HUES6 (cell line): ENCODE results near the gene INSYN1.
"Not testable (repeated sequence)": the region's sequence is repeated elsewhere in the genome, so short reads cannot be mapped to it uniquely, and the experiment has no call there.

Source experiments
- H3K27ac ChIP-seq: 2 replicates; pipeline ENCODE4 v1.7.0; 2013; ENCODE audit warnings: low read depth, mild to moderate bottlenecking, low read length, inconsistent platforms
- H3K27me3 ChIP-seq: 2 replicates; pipeline ENCODE4 v1.6.1; 2013; ENCODE audit warnings: low read length; ENCODE audit not compliant: control insufficient read depth, insufficient read depth
- H3K36me3 ChIP-seq: 2 replicates; pipeline ENCODE4 v1.6.1; 2013; ENCODE audit warnings: low read length; ENCODE audit not compliant: control insufficient read depth, insufficient read depth
- H3K4me1 ChIP-seq: 2 replicates; pipeline ENCODE4 v1.6.1; 2013; ENCODE audit warnings: low read length; ENCODE audit not compliant: control insufficient read depth, insufficient read depth
- H3K4me3 ChIP-seq: 2 replicates; pipeline ENCODE4 v1.5.1; 2013; ENCODE audit warnings: low read depth, low read length
- H3K9ac ChIP-seq: one replicate; pipeline ENCODE4 v1.6.1; 2013; ENCODE audit warnings: mild to moderate bottlenecking, low read length
- H3K9me3 ChIP-seq: 2 replicates; pipeline ENCODE4 v1.6.1; 2013; ENCODE audit warnings: low read depth, low read length; ENCODE audit not compliant: control insufficient read depth, insufficient read depth

Gene INSYN1

GRCh38 chr15:73711526-73711925 lies 41.6 kb downstream of the INSYN1 start:
- Histone ChIP-seq H3K27me3 (no peaks in the 10 kb centered on the region), H3K27ac (no peak overlapping the region), H3K4me3 (no peak overlapping the region), H3K9ac (no peak overlapping the region), H3K36me3 (peaks cover 74% of the 10 kb centered on the region), H3K9me3 (no peaks in the 10 kb centered on the region), H3K4me1 (no peaks in the 10 kb centered on the region)

DNA sequence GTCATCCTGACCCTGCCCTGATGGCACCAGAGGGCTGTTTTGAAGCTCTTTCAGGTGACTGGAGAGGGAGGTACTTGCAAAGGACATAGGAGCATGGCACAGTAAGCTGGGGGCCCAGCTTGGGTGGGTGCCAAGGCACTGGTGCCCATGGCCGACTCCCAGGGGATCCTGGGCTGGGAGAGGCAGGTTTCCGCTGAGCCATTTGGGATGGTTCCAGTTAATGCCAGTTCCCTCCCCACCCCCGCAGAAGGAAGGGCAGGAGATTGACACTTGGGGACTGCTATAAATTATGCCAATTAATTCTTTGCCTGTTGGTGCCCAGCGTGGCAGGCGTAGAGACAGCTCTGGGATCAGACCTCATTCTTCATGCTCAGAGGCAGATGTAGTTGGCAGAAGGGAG lies 42.8 kb downstream of the INSYN1 start:
- Histone ChIP-seq H3K27me3 (no peaks in the 10 kb centered on the region), H3K9me3 (no peaks in the 10 kb centered on the region), H3K36me3 (peaks cover 82% of the 10 kb centered on the region), H3K9ac (no peak overlapping the region), H3K4me3 (no peak overlapping the region), H3K4me1 (no peaks in the 10 kb centered on the region), H3K27ac (no peak overlapping the region)

DNA sequence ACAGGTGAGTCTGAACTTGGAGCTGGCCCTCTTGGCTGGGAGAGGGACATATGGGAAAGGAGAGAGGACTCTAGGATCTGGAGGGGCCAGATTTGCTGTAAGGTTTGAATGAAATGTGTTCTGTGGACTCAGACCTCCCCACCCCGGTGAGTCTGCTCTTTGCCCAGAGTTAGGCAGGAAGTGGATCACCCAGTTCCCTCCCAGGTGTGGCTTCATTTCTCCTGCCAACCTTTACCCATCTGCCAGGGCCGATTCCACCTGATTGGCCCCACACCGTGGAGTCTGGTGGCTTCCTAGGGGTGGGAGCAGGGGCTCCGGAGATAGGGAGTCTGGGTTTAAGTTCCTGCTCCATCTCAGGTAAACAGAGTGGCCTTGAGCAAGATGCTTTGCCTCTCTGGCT lies 43.5 kb downstream of the INSYN1 start:
- Histone ChIP-seq H3K4me3 (no peak overlapping the region), H3K27me3 (no peaks in the 10 kb centered on the region), H3K9me3 (no peaks in the 10 kb centered on the region), H3K36me3 (peaks cover 84% of the 10 kb centered on the region), H3K4me1 (no peaks in the 10 kb centered on the region), H3K9ac (no peak overlapping the region), H3K27ac (no peak overlapping the region)

DNA sequence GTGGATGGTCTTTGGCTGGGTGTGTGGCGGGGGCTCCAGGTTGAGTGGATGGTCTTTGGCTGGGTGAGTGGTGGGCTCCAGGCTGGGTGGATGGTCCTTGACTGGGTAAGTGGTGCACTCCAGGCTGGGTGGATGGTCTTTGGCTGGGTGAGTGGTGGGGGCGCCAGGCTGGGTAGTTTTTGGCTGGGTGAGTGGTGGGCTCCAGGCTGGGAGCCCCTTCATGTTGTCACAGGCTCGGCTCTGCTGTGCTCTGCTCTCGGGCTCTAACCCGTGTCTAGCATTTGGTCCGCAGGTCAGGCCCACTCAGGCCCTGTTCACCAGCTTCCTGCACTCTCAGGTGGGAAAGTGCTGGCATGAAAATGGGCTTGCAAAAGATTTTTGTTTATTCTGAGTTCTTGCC lies 43.9 kb downstream of the INSYN1 start:
- H3K4me1 ChIP-seq, result no peaks in the 10 kb centered on the region
- H3K27me3 ChIP-seq, result no peaks in the 10 kb centered on the region
- no peak overlapping the region for H3K9ac ChIP-seq
- no peak overlapping the region for H3K4me3 ChIP-seq
- H3K9me3 ChIP-seq, result no peaks in the 10 kb centered on the region
- H3K27ac ChIP-seq, result no peak overlapping the region
- H3K36me3 ChIP-seq, result peaks cover 85% of the 10 kb centered on the region

- Histone ChIP-seq H3K4me3 (no peak overlapping the region), H3K27ac (no peak overlapping the region), H3K9ac (no peak overlapping the region), H3K27me3 (no peaks in the 10 kb centered on the region), H3K36me3 (peaks cover 88% of the 10 kb centered on the region), H3K4me1 (no peaks in the 10 kb centered on the region), H3K9me3 (no peaks in the 10 kb centered on the region)
Measured at GRCh38 chr15:73708691-73709090, 44.5 kb downstream of the INSYN1 start.

- Histone ChIP-seq H3K9me3 (no peaks in the 10 kb centered on the region), H3K4me3 (no peak overlapping the region), H3K4me1 (0 out of 2 replicates have a peak, but pooled peaks cover 1% of the 10 kb centered on the region), H3K9ac (no peak overlapping the region), H3K27me3 (no peaks in the 10 kb centered on the region), H3K36me3 (peaks cover 60% of the 10 kb centered on the region), H3K27ac (no peak overlapping the region)
Measured at GRCh38 chr15:73704869-73705645, 48.1 kb downstream of the INSYN1 start.

- H3K27ac ChIP-seq, H3K4me3 ChIP-seq, H3K4me1 ChIP-seq, H3K9ac ChIP-seq, H3K27me3 ChIP-seq, H3K9me3 ChIP-seq: not testable (repeated sequence)
- peaks cover 53% of the 10 kb centered on the region for H3K36me3 ChIP-seq
Measured at GRCh38 chr15:73704142-73704868, 48.8 kb downstream of the INSYN1 start.

GRCh38 chr15:73703601-73704000 lies 49.5 kb downstream of the INSYN1 start:
- not testable (repeated sequence) for H3K4me3 ChIP-seq, H3K9ac ChIP-seq, H3K9me3 ChIP-seq, H3K4me1 ChIP-seq, H3K27ac ChIP-seq, H3K27me3 ChIP-seq
- H3K36me3 ChIP-seq, result peaks cover 46% of the 10 kb centered on the region

- peaks cover 38% of the 10 kb centered on the region for H3K36me3 ChIP-seq
- not testable (repeated sequence) for H3K9me3 ChIP-seq, H3K27me3 ChIP-seq, H3K4me3 ChIP-seq, H3K4me1 ChIP-seq, H3K9ac ChIP-seq, H3K27ac ChIP-seq
Measured at GRCh38 chr15:73702311-73703239, 50.6 kb downstream of the INSYN1 start.

GRCh38 chr15:73700041-73700842 lies 52.9 kb downstream of the INSYN1 start:
- Histone ChIP-seq H3K4me3 (no peak overlapping the region), H3K4me1 (peaks cover 25% of the 10 kb centered on the region), H3K27me3 (no peaks in the 10 kb centered on the region), H3K9me3 (no peaks in the 10 kb centered on the region), H3K27ac (no peak overlapping the region), H3K36me3 (peaks cover 19% of the 10 kb centered on the region), H3K9ac (no peak overlapping the region)
